NCI-H1092 (cell line): ENCODE data around the gene ARHGAP6.

ENCODE experiments used
- DNase-seq: peaks from one replicate; lab custom pipeline; 2025; lab: John Stamatoyannopoulos, UW

The ARHGAP6 gene

DNA sequence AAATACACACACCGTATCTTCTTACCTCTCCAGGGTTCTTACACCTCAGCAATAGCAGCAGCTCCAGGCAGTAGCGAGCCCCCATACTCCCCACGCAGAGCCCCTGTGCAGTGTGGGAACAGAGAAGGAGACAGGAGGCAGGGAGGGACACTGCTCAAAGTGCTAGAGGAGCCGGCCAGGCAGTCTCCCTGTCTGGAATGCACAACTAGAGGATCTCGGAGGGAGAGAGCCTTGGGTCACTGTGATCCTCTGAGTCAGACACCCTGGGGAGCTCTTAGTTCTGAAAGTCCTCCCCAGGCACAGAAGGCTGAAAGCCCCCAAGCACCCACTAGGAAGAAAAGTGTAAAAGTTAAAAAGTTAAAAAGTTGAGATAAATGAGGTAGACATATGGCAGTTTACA, 356.5 kb downstream of the ARHGAP6 start:
- DNase-seq: no peak

DNA sequence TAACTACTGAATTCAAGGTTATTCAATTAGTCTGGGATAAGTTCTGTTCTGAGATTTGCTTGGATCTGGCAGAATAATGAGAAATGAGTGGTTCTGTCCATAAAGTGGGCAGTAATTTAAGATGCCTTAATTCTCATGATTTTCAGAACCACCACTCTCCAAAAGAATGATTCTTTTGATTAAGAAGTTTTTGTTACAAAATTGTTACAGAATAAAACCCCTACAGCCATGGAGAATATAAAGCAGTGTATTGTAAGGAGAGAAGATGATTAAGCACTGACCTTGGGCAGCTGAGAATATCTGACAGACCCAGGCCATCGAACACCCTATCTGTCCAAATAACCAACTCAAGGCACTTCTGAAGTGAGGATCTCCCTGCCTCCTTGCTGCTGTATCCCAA, 360.1 kb downstream of the ARHGAP6 start:
- no peak for DNase-seq

DNA sequence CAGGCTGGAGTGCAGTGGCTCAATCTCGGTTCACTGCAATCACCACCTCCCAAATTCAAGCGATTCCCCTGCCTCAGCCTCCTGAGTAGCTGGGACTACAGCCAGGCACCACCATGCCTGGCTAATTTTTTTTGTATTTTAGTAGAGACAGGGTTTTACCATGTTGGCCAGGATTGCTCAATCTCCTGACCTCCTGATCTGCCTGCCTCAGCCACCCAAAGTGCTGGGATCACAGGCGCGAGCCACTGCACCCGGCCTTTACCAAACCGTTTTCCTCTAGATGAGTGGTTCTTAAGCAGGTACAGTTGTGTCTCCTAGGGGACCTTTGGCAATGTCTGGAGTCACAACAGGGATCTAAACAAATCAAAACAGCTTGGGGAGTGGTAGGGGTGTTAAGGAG, 360.9 kb downstream of the ARHGAP6 start:
- DNase-seq: no peak

DNA sequence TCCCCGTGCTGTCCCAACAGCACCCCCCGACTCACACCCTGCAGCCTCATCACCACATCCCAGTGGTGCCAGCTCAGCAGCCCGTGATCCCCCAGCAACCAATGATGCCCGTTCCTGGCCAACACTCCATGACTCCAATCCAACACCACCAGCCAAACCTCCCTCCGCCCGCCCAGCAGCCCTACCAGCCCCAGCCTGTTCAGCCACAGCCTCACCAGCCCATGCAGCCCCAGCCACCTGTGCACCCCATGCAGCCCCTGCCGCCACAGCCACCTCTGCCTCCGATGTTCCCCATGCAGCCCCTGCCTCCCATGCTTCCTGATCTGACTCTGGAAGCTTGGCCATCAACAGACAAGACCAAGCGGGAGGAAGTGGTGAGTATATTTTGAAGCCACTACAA, 367.1 kb downstream of the ARHGAP6 start:
- no peak for DNase-seq

DNA sequence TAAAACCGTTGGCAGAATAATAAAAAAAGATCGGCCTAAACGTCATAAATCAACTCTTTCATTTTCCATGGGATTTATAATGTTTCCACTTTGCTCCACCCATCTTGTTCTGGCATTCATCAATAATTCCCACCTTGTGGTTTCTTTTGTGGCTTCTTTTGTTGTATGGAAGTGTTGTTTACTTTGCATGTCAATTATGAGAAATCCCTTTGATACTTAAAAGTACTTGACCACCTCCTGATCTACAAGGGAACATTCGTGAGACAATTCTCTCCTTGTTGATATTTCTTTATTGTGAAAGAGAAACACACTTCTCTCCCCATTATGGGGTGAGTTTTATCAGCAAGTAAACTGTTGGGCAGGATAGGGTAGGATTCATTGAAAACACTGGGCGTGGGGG, 369.7 kb downstream of the ARHGAP6 start:
- no peak for DNase-seq

DNA sequence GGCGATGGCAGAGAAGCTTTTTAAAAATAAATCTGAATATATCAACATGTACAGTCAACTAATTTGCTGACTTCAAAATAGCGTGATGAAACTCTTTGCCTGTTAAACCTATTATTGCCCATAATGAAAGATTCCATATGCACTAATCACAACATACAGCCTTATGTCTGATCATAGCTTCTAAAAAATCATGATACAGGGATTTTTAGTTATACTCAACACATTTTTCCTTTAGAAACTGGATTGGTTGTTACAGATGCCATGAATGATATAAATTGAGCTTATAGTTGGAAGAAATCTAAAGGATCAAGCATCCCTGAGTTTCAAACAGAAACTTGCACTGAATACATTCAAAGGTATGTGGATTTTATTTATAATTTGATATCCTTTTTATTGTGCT, 372.6 kb downstream of the ARHGAP6 start, which contains the start of gene AMELX:
TSS of gene AMELX (plus strand) at position 301 of the 400 bp plus-strand sequence. CDS start 1,376 bp downstream, outside the sequence.
- no peak for DNase-seq

DNA sequence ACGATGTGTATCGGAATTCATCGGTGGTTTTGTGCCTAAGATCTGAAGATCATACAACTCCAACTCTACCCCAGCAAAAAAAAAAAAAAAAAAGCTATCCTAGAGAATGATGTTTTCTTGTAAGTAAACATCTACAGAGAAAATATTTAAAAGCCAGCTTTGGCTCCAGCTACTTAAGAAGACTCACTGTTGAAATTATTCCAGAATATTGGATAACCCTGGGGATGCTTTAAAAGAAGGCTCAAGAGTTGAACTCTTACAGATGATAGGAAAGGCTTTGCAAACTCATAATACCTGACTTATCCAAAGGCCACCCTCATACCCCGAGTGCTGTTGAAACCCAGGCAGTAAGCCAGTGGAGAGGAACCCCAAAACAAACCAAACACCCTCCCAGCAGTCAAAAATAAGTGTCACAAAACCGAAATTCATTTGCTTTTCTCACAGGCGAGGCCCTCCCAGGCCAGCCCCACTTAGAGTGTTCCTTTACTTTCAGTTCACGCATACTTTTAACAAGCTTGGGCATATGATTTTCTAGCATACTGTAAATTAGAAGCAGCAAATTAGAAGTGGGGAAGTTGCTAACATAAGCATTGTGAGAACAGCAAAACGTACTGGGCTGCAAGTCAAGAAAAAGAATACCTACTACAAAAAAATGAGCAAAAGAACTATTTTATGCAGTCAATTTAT, 375.2 kb downstream of the ARHGAP6 start:
- no peak for DNase-seq

DNA sequence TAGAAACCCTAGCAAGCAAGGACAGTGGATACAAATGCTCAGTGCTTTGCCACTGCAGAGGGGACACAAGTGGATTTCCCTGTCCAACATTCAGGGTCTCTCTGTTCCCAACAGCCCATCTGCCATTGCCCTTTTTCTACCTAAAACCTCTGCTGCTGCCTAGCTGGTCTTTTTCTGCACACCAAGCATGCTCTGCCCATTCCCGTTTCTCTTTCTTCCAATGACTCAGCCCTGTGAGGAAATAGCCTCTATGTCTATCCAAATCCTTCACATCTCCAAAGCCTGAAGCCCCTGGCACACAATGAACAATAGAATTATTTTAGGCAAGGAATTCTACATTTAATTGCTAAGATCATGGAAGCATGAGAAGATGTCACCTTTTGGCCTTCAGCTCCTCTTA, 378.2 kb downstream of the ARHGAP6 start:
- DNase-seq: no peak

DNA sequence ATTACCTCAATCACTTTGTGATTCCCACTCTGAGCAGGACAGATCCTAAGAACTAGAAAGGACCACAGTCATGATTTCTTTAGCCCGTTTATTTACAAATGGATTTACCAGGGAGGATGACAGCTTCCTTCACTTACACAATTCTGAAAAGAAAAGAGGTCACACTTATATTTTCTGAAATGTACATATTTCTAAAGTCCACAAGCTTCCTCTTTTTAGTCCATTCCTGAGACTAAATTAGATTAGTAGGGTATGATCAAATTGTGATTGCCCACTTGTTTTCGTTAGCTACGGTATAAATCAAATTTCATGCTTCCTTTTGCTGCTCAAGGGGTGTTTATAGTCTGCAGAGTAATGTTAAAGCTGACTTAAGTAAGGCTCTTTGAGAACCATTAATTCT, 380.1 kb downstream of the ARHGAP6 start:
- no peak for DNase-seq

DNA sequence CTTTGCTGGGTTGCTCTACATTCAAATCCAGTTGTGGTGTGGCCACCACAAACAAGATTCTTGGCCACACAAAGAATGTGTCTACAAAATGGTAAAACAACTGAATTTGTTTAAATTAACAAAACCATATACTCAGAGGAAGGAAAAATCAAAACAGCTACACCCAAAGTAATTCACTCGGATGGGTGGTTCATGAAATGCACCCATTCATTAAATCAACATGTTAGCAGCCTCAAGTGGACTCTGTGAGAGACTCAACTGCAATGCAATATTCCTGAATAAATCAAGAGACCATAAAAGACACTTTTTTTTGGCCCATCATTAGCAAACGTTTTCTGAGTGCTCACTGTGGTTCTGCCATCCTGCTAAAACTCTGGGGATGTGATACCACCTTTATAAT, 383.7 kb downstream of the ARHGAP6 start:
- no peak for DNase-seq

DNA sequence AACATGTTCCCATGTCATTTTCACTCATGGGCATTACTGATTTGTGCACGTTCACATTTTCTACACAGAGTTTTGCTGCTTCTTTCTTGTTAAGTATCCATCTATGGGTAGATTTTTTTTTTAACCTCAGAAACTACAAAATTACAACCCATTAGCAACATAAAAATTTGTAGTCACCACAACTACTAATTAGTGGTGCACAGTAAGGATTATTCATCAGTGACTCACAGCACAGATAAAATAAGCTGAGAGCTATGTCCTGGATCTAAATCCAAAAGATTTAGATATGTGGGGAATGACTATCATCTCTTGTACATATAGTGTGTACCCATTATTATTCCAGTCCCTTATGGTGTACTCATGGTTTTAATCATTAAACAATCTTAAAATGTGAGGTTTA, 392.2 kb downstream of the ARHGAP6 start:
- DNase-seq: no peak

DNA sequence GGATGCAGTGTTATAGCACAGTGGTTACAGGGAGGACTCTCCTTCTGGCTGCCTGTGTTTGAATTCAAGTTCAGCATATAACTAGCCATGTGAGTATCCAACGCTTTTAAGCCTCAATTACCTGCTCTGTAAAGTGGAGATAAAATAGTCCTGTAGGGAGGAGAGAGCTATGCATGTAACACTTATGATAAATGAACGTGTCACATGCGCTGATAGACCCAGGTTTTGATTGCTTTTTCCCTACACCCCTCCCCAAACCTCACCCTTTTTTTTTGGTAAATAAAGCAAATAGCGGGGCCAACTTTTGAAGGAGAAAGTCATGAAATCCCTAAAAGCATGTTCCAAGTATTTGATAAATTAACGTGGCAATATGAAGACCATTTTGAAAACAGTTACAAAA, 392.9 kb downstream of the ARHGAP6 start:
- no peak for DNase-seq

DNA sequence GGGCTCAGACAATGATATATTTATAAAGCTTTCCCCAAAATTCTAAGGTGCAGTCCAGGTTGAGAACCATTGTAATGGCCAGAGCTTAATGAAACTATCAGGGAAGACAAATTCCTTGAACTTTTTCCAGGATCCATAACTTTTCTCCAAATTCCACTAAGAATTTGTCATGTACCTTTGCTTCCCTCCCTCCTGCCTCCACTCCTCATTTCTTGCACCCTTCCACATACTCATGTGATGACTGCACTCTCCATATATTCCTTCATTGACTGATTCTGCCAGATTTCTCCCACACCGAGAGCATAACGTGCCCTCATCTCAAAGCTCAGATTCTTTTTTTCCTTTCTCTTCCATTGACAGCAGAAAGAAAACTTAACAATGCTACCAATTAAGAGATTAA, 393.4 kb downstream of the ARHGAP6 start:
- no peak for DNase-seq

DNA sequence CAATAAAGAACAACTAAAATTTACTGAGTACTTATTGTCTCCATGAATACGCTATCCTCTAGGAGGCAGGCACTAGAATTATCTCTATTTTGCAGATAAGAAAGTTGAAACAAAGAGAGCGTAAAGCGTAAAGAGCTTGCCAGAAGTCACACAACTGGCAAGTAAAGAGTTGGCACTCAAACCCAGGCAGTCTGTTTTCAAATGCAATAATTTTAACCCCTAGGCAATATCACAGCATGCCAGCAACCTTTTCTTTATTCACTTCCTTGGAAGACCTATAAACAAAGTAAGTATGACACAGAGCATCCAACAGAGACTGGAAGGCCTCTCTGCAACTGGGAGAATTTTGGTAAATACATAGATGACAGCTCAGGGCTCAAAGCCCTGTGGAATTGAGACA, 395.7 kb downstream of the ARHGAP6 start:
- DNase-seq: no peak

DNA sequence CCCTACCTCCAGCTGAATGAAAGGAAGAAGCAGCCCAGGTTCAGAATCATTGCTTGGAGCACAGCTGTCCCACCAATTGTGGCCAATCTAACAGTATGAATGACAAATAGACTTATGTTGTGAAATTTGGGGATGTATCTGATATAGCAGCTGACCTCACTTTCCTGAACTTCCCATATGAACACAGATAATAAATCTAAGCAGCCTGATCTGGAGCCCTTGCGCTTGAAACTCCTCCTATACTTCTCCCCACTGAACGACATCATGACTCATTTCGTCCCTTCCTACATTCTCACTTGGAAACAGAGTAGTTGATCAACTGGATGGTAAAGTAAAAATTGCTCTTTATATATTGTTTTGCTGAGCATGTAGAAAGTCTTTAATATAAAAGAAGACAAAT, 396.7 kb downstream of the ARHGAP6 start:
- no peak for DNase-seq

DNA sequence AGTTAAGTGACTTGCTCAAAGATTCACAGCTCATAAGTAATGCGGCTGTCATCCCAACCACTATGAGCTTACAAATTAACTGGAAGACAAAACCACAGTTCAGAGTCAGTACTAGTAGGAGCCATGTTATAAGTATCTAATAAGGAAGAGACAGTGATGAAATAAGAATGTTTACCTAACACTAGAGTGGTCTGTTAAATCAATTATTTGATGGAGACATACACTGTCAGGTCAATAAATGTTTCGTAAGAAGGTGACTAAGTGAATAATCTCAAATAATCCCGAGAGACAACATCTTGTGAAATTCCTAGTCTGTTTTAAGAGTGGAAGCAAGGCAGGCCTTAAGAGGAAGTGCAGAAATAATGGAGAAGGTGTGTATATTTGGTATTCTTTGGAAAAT, 398.3 kb downstream of the ARHGAP6 start:
- DNase-seq: no peak

DNA sequence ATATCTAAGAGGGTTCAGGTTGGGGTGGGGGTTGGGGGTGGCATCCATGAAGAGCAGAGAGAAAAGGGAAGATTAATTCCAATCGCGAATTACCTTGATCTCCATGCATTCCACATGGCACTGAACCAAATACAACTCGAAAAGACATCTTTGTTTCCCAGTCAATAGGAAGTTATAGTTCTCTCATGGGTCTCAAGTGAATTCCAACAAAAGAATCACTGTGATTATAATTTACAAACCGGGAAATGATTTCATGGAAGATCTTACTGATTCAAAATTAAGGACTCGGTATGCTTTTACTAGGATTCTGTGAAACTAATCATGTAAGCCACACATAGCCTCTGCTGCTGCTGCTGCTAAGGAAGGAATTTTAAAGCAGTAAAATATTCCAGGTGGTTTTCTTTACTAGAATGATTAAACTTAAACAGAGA, 399.1 kb downstream of the ARHGAP6 start:
- no peak for DNase-seq

DNA sequence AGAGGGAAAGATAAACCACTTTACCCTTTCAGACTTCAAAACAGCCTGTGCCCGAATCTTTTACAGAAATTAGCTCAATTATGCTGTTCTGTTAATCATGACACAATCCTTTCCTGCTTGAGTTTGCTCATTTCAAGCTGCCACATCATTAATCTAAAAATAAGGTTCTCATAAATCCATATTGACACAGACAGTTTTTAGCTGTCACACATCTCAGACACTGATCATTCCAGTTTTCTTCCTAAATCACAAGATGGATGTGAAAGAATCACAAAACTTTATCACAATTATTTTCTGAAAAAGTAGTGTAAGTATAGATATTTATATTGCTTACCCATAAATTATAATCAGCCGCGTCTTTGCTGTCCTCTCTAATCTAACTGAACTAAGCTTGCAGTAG, 400.4 kb downstream of the ARHGAP6 start:
- no peak for DNase-seq

DNA sequence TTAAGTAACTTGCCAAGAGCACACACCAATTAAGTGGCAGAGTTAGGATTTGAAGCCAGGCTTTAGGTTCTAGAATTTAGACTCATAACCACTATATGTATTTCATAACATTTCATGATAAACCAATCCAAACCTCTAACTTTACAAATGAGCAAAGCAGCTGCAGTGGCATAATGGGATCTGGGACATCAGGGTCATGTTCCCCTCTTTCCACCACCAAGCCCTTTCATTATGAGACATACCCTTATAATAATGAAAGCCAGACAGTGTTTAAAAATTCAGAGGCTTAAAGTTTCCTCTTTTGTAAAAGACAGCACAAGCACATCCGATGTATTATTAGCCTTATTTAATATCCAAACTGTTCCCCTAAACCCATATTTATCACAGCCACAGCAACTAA, 400.8 kb downstream of the ARHGAP6 start:
- DNase-seq: no peak

DNA sequence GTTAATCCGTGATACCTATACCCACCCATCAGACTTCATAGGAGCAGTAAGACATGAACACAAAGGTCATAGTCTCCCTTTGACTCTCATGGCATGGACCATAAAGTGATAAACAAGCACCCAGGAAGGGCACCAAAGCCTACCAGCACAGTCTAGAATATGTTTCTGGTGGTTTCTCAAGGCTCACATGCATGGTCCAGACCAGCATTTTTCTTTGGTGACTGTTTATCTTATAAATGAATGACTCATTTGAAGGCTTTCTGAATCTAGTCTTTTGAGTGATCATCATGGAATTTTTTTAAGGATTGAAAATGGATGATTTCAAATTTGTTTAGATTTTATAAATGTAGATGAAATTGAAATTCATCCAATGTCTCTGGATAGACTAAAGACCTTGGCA, 404.5 kb downstream of the ARHGAP6 start:
- DNase-seq: no peak

DNA sequence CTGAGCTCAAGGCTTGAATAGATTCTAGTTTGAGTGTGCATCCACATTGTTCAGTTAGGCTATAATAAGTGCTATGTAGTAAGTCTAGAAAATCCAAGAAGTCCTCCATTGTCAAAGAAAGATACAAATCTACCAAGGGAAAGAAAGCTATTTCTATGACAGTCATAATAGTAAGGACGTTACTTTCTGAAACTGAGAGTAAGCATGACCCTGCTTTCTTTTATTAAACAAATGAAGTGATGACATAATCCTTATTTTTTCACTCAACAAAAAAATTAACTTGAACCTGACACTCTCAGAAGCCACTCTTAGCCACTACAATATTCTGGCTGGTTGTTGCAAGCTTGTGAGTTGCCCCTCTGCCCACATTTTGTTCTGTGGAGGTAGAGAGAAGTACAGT, 406.3 kb downstream of the ARHGAP6 start:
- DNase-seq: no peak

DNA sequence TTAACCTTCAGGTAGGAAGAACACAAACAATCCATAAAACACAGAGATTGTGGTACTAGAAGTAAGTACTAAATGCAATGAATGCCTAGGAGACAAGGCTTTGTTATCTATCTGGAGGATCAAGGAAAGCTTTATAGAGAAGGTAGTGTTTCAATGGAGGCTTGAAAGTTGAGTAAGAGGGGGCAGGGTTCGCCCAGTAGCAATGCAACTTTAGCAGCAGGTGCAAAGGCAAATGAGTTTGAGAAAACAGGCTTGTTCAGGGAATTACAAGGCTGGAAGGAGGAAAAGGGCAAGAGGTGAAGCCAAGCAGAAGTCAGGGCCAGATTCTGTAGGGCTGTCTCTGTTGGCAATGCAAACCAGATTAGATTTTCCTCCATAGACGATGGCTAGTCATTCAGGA, 408.0 kb downstream of the ARHGAP6 start:
- DNase-seq: no peak

DNA sequence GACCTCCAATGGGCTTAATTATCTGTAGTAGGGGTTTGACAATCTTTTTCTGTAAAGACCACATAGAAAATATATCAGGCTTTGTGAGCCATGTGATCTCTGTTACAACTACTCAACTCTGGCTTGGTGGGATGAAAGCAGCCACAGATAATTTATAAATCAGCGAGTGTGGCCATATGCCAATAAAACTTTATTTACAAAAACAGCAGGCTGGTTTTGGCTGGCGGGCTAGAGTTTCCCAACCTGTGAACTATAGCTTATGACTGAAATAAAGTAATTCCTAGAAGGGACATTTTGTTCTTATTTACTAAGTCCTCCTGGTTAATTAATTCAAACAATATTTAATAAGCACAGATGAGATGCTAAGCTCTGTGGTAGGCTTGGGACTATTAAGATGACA, 408.4 kb downstream of the ARHGAP6 start:
- no peak for DNase-seq

DNA sequence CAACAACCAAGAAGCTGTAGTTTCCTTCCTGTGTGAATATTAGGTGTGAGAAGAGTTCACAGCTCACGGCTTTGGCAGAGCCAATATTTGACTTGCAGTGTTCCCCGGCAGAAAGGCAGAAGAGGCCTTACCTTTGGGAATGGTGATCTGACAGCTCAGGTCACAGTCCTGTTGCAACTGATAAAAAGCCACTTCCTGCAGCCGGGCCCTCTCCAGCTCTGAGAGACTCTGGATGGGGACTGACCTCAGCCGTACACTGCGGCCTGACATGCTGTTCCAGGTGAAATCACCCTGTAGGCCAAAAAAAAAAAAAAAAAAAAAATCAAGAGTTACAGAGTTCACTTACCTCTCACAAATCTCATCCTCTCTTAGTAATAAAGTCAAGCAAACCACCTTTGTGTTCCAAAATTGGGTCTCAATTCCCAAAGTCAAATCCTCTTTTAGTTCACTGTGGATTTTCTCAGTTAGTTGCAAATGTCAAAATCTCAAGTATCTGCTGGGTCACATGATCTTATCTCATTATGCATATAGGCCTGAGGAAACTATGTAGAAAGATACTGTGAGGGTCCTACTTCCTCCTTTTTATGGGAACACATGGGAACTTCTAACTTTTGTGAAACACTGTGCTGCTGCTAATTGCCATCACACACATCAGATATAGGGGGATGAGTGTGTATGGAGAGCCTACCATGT, 411.2 kb downstream of the ARHGAP6 start:
- no peak for DNase-seq
